HepG2 (cell line): Measurements from ENCODE around the gene PRXL2B. TPM values are rescaled to one million over a fixed set of nuclear protein-coding genes. Genes with fewer than 3 reads are reported as not detected.

Experiments
- ATAC-seq: fragments of 200-7000 bp; cut with Tn5 transposase; 3 replicates; pipeline ENCODE4 v1.9.1; 2020; ENCODE audit warnings: mild to moderate bottlenecking, moderate library complexity
- BruUV-seq: library from RNA; stranded (reverse); fragments of 400-500 nt; replicated peaks from 2 replicates; lab custom pipeline; 2021; lab: Mats Ljungman, UMichigan
- CTCF ChIA-PET: fragments of 300-600 bp; formaldehyde crosslinking; extraction: SDS; loops from one replicate; lab custom pipeline; 2021; ENCODE audit warnings: low total read pairs, inconsistent platforms, low intra/inter-chr PET ratio; lab: Yijun Ruan, JAX
- POLR2A ChIA-PET: fragments of 350-600 bp; sonication (Branson Sonifier 250); formaldehyde crosslinking; loops from one replicate; lab custom pipeline; 2020; ENCODE audit warnings: antibody characterized with exemption, inconsistent platforms; lab: Yijun Ruan, JAX
- DNase-seq: peaks from one replicate; pipeline ENCODE4 v3.0.0-alpha.2; 2015; ENCODE audit warnings: low spot score
- FAIRE-seq: peaks from 3 replicates; lab custom pipeline; 2011; peaks lifted over from hg19 to GRCh38; lab: Jason Lieb, UNC
- H2AFZ ChIP-seq: one replicate; pipeline ENCODE4 v1.6.1; 2011; ENCODE audit warnings: low read length, inconsistent platforms
- H3K27ac ChIP-seq: fragments of 300-600 bp; 3 replicates; pipeline ENCODE4 v1.8.0; 2011; ENCODE audit warnings: mixed run types, mild to moderate bottlenecking, mixed read lengths, low read length, inconsistent platforms; ENCODE audit not compliant: insufficient read depth; ENCODE audit errors: extremely low read length
- H3K27me3 ChIP-seq, 2 experiments: fragments of 200-600 bp in 1 of 2; 2 replicates in 1 of 2; 3 replicates in 1 of 2; pipeline versions ENCODE4 v1.6.0 to v1.8.0; 2011; ENCODE audit warnings: low read length in 2 of 2, mild to moderate bottlenecking in 2 of 2, moderate library complexity in 2 of 2, inconsistent platforms in 1 of 2; ENCODE audit not compliant: insufficient read depth in 2 of 2, control insufficient read depth in 1 of 2
- H3K36me3 ChIP-seq, 2 experiments: fragments of 200-600 bp in 1 of 2; replicated peaks in 1 of 2; 2 replicates in 1 of 2; 3 replicates in 1 of 2; pipeline versions ENCODE4 v1.5.1 to v1.8.0; 2011; ENCODE audit warnings: low read length in 2 of 2, inconsistent platforms in 1 of 2; ENCODE audit not compliant: insufficient read depth in 2 of 2, control insufficient read depth in 1 of 2
- H3K4me1 ChIP-seq: 2 replicates; pipeline ENCODE4 v1.5.1; 2012; ENCODE audit warnings: low read length, inconsistent platforms; ENCODE audit not compliant: insufficient read depth
- H3K4me2 ChIP-seq: 2 replicates; pipeline ENCODE4 v1.6.0; 2011; ENCODE audit warnings: low read depth, low read length, inconsistent platforms
- H3K4me3 ChIP-seq, 3 experiments: fragments of 200-600 bp in 1 of 3; sonication (generic), shearing (Covaris generic) in 1 of 3; replicated peaks in 1 of 3; 2 replicates each; pipeline ENCODE4 v1.5.1; 2011 to 2016; ENCODE audit warnings: low read length in 3 of 3, inconsistent platforms in 2 of 3, low read depth in 2 of 3, mild to moderate bottlenecking in 2 of 3, control low read depth in 1 of 3, mixed read lengths in 1 of 3; ENCODE audit not compliant: insufficient read depth in 1 of 3
- H3K79me2 ChIP-seq: one replicate; pipeline ENCODE4 v1.6.1; 2011; ENCODE audit warnings: low read length, inconsistent platforms; ENCODE audit not compliant: insufficient read depth
- H3K9ac ChIP-seq: 2 replicates; pipeline ENCODE4 v1.6.0; 2011; ENCODE audit warnings: mild to moderate bottlenecking, low read depth, low read length, inconsistent platforms; ENCODE audit not compliant: insufficient read depth
- H3K9me3 ChIP-seq: 2 replicates; pipeline ENCODE4 v1.5.1; 2012; ENCODE audit warnings: mild to moderate bottlenecking, low read length
- H4K20me1 ChIP-seq: 2 replicates; pipeline ENCODE4 v1.6.0; 2011; ENCODE audit warnings: inconsistent platforms, mild to moderate bottlenecking, low read length, moderate library complexity; ENCODE audit not compliant: insufficient read depth
- AGO2 ChIP-seq: fragments of 200-400 bp; formaldehyde crosslinking; optimal IDR thresholded peaks from 2 replicates; pipeline ENCODE3; 2017; ENCODE audit warnings: mild to moderate bottlenecking, low read depth, low read length, moderate library complexity
- CBFB ChIP-seq: sonication (generic); formaldehyde crosslinking; IDR thresholded peaks from 2 replicates; pipeline ENCODE4 v1.4.0; 2020; ENCODE audit warnings: missing genetic modification reagents
- KMT2A ChIP-seq: sonication (generic); formaldehyde crosslinking; IDR thresholded peaks from 2 replicates; pipeline ENCODE4 v1.4.0; 2020; ENCODE audit warnings: missing genetic modification reagents
- NPAS2 ChIP-seq: sonication (generic); formaldehyde crosslinking; IDR thresholded peaks from 2 replicates; pipeline ENCODE4 v1.8.0; 2022; ENCODE audit warnings: mild to moderate bottlenecking, missing genetic modification reagents, borderline replicate concordance
- SMAD9 ChIP-seq: sonication (generic); formaldehyde crosslinking; IDR thresholded peaks from 2 replicates; pipeline ENCODE4 v1.5.1; 2020; ENCODE audit warnings: mild to moderate bottlenecking, missing genetic modification reagents
- TIGD3 ChIP-seq: sonication (generic); formaldehyde crosslinking; IDR thresholded peaks from 2 replicates; pipeline ENCODE4 v1.5.1; 2020; ENCODE audit warnings: mild to moderate bottlenecking, missing genetic modification reagents, borderline replicate concordance
- ZBTB34 ChIP-seq: sonication (generic); formaldehyde crosslinking; IDR thresholded peaks from 2 replicates; pipeline ENCODE4 v1.8.0; 2022; ENCODE audit warnings: mild to moderate bottlenecking, missing genetic modification reagents
- ZBTB39 ChIP-seq: sonication (generic); formaldehyde crosslinking; IDR thresholded peaks from 2 replicates; pipeline ENCODE4 v1.5.0; 2020; ENCODE audit warnings: missing genetic modification reagents
- ZNF513 ChIP-seq: sonication (generic); formaldehyde crosslinking; conservative IDR thresholded peaks from 2 replicates; pipeline ENCODE4 v1.5.0; 2020; ENCODE audit warnings: missing genetic modification reagents
- WGBS: methylation state at CpG from one replicate; pipeline ENCODE4 v1.1.6; 2017; ENCODE audit warnings: low lambda C conversion rate; 5-methylcytosine and 5-hydroxymethylcytosine counted together
- in situ Hi-C: cut with HindIII; loops from 2 replicates; pipeline ENCODE4 v1.10.0; 2017; ENCODE audit warnings: low pct_unique_long_range_greater_than_20kb; ENCODE audit not compliant: extremely low pct_ligation_motif_present
- intact Hi-C: fragments of 100-400 bp; cut with micrococcal nuclease; formaldehyde crosslinking; loops from one replicate; pipeline ENCODE4 v1.10.0; 2022; ENCODE audit not compliant: unreplicated experiment
- polyA plus RNA-seq, 8 experiments: library from polyadenylated mRNA; depleted of rRNA in 3 of 8; stranded (reverse) in 7 of 8; unstranded in 1 of 8; fragments of >200 nt; fragmentation: Illumina TruSeq in 4 of 8; extraction: Trizol in 4 of 8; gene quantifications; 2 replicates each; pipeline versions ENCODE4 v1.2.1 to v1.2.3, GENCODE V29; 2011 to 2016; ENCODE audit warnings: low read depth in 4 of 8, missing spikeins in 1 of 8, mixed read lengths in 1 of 8; ENCODE audit not compliant: insufficient read depth in 1 of 8
- total RNA-seq, 5 experiments: library from RNA; depleted of rRNA; stranded (reverse); fragments of >200 nt; fragmentation: Illumina TruSeq; extraction: Trizol; gene quantifications; 2 replicates each; pipeline ENCODE4 v1.2.3, GENCODE V29; 2016; ENCODE audit warnings: low read depth in 1 of 5

Gene PRXL2B
- total and polyA plus RNA-seq, 2 of the 13 experiments (the other 11 are each of a cell fraction or from before 2014, with no cell fraction given): 16.8 to 22.1 TPM

GRCh38 chr1:2564006-2564814 lies 22.4 kb upstream of the PRXL2B start:
- ChIA-PET POLR2A (interaction anchor here (0.8 to 1.7 kb wide), 2 partner anchors 8 to 18 kb away, joined by 3 to 5 read pairs; partner anchors contain the start of gene TNFRSF14), CTCF (no interaction called here)
- Histone ChIP-seq H3K9me3 (no peaks in the 10 kb centered on the region), H3K9ac (no peak overlapping the region), H3K4me1 (peaks cover 10% of the 10 kb centered on the region; the same call in 1 of the 2 replicates), H3K27ac (no peak overlapping the region), H2AFZ (no peak overlapping the region), H3K4me3 (no peak overlapping the region), H3K36me3 (no peaks in the 10 kb centered on the region; a peak in 1 of 5 replicates), H3K27me3 (peaks cover 5 to 20% of the 10 kb centered on the region in 2 experiments; a peak in 4 of 5 replicates), H3K4me2 (no peak overlapping the region), H4K20me1 (no peaks in the 10 kb centered on the region), H3K79me2 (no peaks in the 10 kb centered on the region)
- FAIRE-seq (no peak), ATAC-seq (no peak), DNase-seq (no peak)
- no peak for TF ChIP-seq ZBTB39 (CRISPR knock-in tag)
- peak; percentile 35 for TF ChIP-seq AGO2
- no TSS peak for BruUV-seq
- WGBS: 72% methylated on average over 15 of the region's 20 CpGs
- in situ Hi-C loops (no loop called here), intact Hi-C loops (no loop called here)

GRCh38 chr1:2564815-2565374 lies 21.7 kb upstream of the PRXL2B start:
- peaks cover 17% of the 10 kb centered on the region for H3K4me1 ChIP-seq
- no peak overlapping the region for H3K9ac ChIP-seq
- WGBS: 55% methylated on average over 6 of the region's 14 CpGs
- H3K36me3 ChIP-seq: no peaks in the 10 kb centered on the region; a peak in 1 of 5 replicates
- BruUV-seq: no TSS peak
- CTCF ChIA-PET: no interaction called here
- no peak overlapping the region for H2AFZ ChIP-seq
- FAIRE-seq: no peak
- POLR2A ChIA-PET: interaction anchor here (0.8 to 1.7 kb wide), 2 partner anchors 8 to 19 kb away, joined by 3 to 5 read pairs; partner anchors contain the start of gene TNFRSF14
- DNase-seq: no peak
- H3K27ac ChIP-seq: no peak overlapping the region
- H3K4me3 ChIP-seq: no peak overlapping the region
- no peak for ATAC-seq
- no peaks in the 10 kb centered on the region for H3K79me2 ChIP-seq
- no peak overlapping the region for H3K4me2 ChIP-seq
- intact Hi-C loops (no loop called here), in situ Hi-C loops (no loop called here)
- H3K9me3 ChIP-seq: no peaks in the 10 kb centered on the region
- no peaks in the 10 kb centered on the region for H4K20me1 ChIP-seq
- peaks cover 5 to 26% of the 10 kb centered on the region in 2 experiments; a peak in 4 of 5 replicates for H3K27me3 ChIP-seq
- no peak for TF ChIP-seq CBFB (CRISPR knock-in tag)
- TF ChIP-seq ZBTB34 (CRISPR knock-in tag): no peak
- no peak for TF ChIP-seq NPAS2 (CRISPR knock-in tag)
- no peak for TF ChIP-seq SMAD9 (CRISPR knock-in tag)
- TF ChIP-seq KMT2A (CRISPR knock-in tag): no peak
- TF ChIP-seq TIGD3 (CRISPR knock-in tag): no peak
- TF ChIP-seq ZNF513 (CRISPR knock-in tag): no peak
